ENCODE data around the gene GNMT. TPM values are rescaled to one million over a fixed set of nuclear protein-coding genes. Genes with fewer than 3 reads are reported as not detected.

Gene GNMT
- polyA plus RNA-seq, 1 donor from 2014 or later: 0.97 TPM

DNA sequence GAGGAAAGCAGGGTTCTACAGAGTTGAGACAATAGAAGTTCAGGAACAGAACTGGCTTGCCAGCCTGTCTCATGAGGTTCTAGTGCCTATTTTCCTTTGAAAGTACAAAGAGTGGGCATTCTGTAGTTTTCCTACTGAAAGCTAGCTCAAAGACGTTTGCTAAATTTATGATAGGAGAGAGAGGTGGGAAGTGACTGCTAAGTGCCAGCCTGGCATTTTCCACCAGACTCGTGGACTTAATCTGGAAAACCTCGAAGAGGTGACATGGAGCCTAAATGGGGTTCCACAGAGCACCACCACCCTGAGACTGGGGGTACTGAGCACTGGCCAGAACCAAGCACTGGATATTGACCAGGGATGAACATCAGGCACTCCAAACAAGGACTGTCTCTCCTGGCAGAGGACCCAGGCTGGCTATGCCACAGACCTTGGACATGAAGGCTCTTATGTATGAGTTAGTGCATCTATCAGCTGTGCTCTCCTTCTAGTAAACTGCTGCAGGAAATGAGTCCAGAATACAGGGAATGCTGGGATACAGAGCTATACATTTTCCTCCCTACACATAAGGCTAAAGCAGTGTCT, 11.3 kb downstream of the GNMT start:
- no peak overlapping the region for H3K4me3 ChIP-seq (ENCODE audit: low read length)
- no peaks in the 10 kb centered on the region for H4K20me1 ChIP-seq (ENCODE audit: insufficient read depth)
- H3K79me2 ChIP-seq (replicated peaks; ENCODE audit: insufficient read depth, low read length): no peaks in the 10 kb centered on the region
- no peak overlapping the region for H3K9ac ChIP-seq (ENCODE audit: low read length)
- no peaks in the 10 kb centered on the region for H3K9me3 ChIP-seq (ENCODE audit: low read length)
- no peaks in the 10 kb centered on the region for H3F3A ChIP-seq (ENCODE audit: insufficient read depth, low read length, poor library complexity, severe bottlenecking)
- no peaks in the 10 kb centered on the region for H3K9me2 ChIP-seq (ENCODE audit: insufficient read depth, low read length)
- H3K36me3 ChIP-seq (ENCODE audit: insufficient read depth, low read length): no peaks in the 10 kb centered on the region
- TF ChIP-seq EP300 (conservative IDR thresholded peaks at IDR 0.05; ENCODE audit: poor library complexity, severe bottlenecking) (no peak), RAD21 (conservative IDR thresholded peaks at IDR 0.05) (no peak), POLR2AphosphoS5 (IDR thresholded peaks at IDR 0.05) (no peak), SMC3 (conservative IDR thresholded peaks at IDR 0.05; ENCODE audit: poor library complexity) (no peak), TAF1 (IDR thresholded peaks at IDR 0.05; ENCODE audit: low read depth) (no peak), REST (IDR thresholded peaks at IDR 0.05; ENCODE audit: borderline replicate concordance) (no peak), EZH2 (IDR thresholded peaks at IDR 0.05; ENCODE audit: borderline replicate concordance, insufficient read depth, low read length, poor library complexity, severe bottlenecking) (no peak), CTCF (IDR thresholded peaks at IDR 0.05; ENCODE audit: poor library complexity, severe bottlenecking) (no peak), MXI1 (conservative IDR thresholded peaks at IDR 0.05; ENCODE audit: poor library complexity, severe bottlenecking) (no peak)
- no peaks in the 10 kb centered on the region for H3K27me3 ChIP-seq (ENCODE audit: insufficient read depth, low read depth, low read length)
- H3K27ac ChIP-seq (ENCODE audit: low read length): no peak overlapping the region
- no peak overlapping the region for H2AFZ ChIP-seq (ENCODE audit: low read depth, low read length)
- H3K4me2 ChIP-seq (ENCODE audit: low read length): no peak overlapping the region

GRCh38 chr6:42973926-42974325, 13.4 kb downstream of the GNMT start:
- Histone ChIP-seq H4K20me1 (ENCODE audit: insufficient read depth) (no peaks in the 10 kb centered on the region), H3K4me2 (ENCODE audit: low read length) (no peak overlapping the region), H3K27me3 (ENCODE audit: insufficient read depth, low read depth, low read length) (no peaks in the 10 kb centered on the region), H3F3A (ENCODE audit: insufficient read depth, low read length, poor library complexity, severe bottlenecking) (no peaks in the 10 kb centered on the region), H2AFZ (ENCODE audit: low read depth, low read length) (no peak overlapping the region), H3K9me3 (ENCODE audit: low read length) (no peaks in the 10 kb centered on the region), H3K9ac (ENCODE audit: low read length) (no peak overlapping the region), H3K79me2 (replicated peaks; ENCODE audit: insufficient read depth, low read length) (peaks cover 6% of the 10 kb centered on the region), H3K4me3 (ENCODE audit: low read length) (no peak overlapping the region), H3K27ac (ENCODE audit: low read length) (no peak overlapping the region), H3K9me2 (ENCODE audit: insufficient read depth, low read length) (no peaks in the 10 kb centered on the region), H3K36me3 (ENCODE audit: insufficient read depth, low read length) (no peaks in the 10 kb centered on the region)
- TF ChIP-seq EZH2 (IDR thresholded peaks at IDR 0.05; ENCODE audit: borderline replicate concordance, insufficient read depth, low read length, poor library complexity, severe bottlenecking): no peak
- TF ChIP-seq MXI1 (conservative IDR thresholded peaks at IDR 0.05; ENCODE audit: poor library complexity, severe bottlenecking): no peak
- TF ChIP-seq TAF1 (IDR thresholded peaks at IDR 0.05; ENCODE audit: low read depth): no peak
- no peak for TF ChIP-seq EP300 (conservative IDR thresholded peaks at IDR 0.05; ENCODE audit: poor library complexity, severe bottlenecking)
- TF ChIP-seq SMC3 (conservative IDR thresholded peaks at IDR 0.05; ENCODE audit: poor library complexity): no peak
- TF ChIP-seq REST (IDR thresholded peaks at IDR 0.05; ENCODE audit: borderline replicate concordance): no peak
- no peak for TF ChIP-seq POLR2AphosphoS5 (IDR thresholded peaks at IDR 0.05)
- no peak for TF ChIP-seq RAD21 (conservative IDR thresholded peaks at IDR 0.05)
- no peak for TF ChIP-seq CTCF (IDR thresholded peaks at IDR 0.05; ENCODE audit: poor library complexity, severe bottlenecking)

Measured in neural cell (in vitro differentiated cells).